Stomach smooth muscle (tissue), 2 donors: Measurements from ENCODE around the gene TIMM8A.

ENCODE experiments used
- H3K27ac ChIP-seq: one replicate; pipeline ENCODE4 v1.7.0; 2013; ENCODE audit warnings: mild to moderate bottlenecking, low read length, inconsistent platforms
- H3K27me3 ChIP-seq, 2 donors: one replicate each; pipeline ENCODE4 v1.7.0; 2013; ENCODE audit warnings: low read length in 2 of 2; ENCODE audit not compliant: insufficient read depth in 2 of 2, control insufficient read depth in 1 of 2
- H3K36me3 ChIP-seq, 2 donors: one replicate each; pipeline ENCODE4 v1.7.0; 2013; ENCODE audit warnings: low read length in 2 of 2; ENCODE audit not compliant: control insufficient read depth in 2 of 2, insufficient read depth in 2 of 2
- H3K4me1 ChIP-seq: one replicate; pipeline ENCODE4 v1.7.0; 2013; ENCODE audit warnings: low read length; ENCODE audit not compliant: control insufficient read depth, insufficient read depth
- H3K4me3 ChIP-seq, 2 donors: one replicate each; pipeline ENCODE4 v1.7.0; 2013; ENCODE audit warnings: low read length in 2 of 2
- H3K9ac ChIP-seq, 2 donors: one replicate each; pipeline ENCODE4 v1.7.0; 2013; ENCODE audit warnings: low read length in 2 of 2, mild to moderate bottlenecking in 1 of 2
- H3K9me3 ChIP-seq, 2 donors: one replicate each; pipeline ENCODE4 v1.7.0; 2013; ENCODE audit warnings: low read length in 2 of 2; ENCODE audit not compliant: control insufficient read depth in 2 of 2
- donor health status: healthy.
- donor health status: Pancreatic carcinoma.

Gene TIMM8A

GRCh38 chrX:101385026-101385684, 36.6 kb upstream of the TIMM8A start:
- Histone ChIP-seq H3K36me3 (no peaks in the 10 kb centered on the region), H3K27me3 (no peaks in the 10 kb centered on the region), H3K27ac (no peak overlapping the region), H3K9ac (no peak overlapping the region), H3K4me3 (no peak overlapping the region), H3K4me1 (no peaks in the 10 kb centered on the region), H3K9me3 (no peaks in the 10 kb centered on the region)

GRCh38 chrX:101383679-101384205, 35.2 kb upstream of the TIMM8A start:
- H3K9me3 ChIP-seq = no peaks in the 10 kb centered on the region
- H3K27me3 ChIP-seq = no peaks in the 10 kb centered on the region
- H3K4me1 ChIP-seq = no peaks in the 10 kb centered on the region
- no peaks in the 10 kb centered on the region for H3K36me3 ChIP-seq
- no peak overlapping the region for H3K9ac ChIP-seq
- no peak overlapping the region for H3K4me3 ChIP-seq
- H3K27ac ChIP-seq = no peak overlapping the region

- H3K9me3 ChIP-seq = no peaks in the 10 kb centered on the region
- no peak overlapping the region for H3K4me3 ChIP-seq
- no peaks in the 10 kb centered on the region for H3K4me1 ChIP-seq
- peaks cover 0 to 2% of the 10 kb centered on the region in 2 donors for H3K27me3 ChIP-seq
- no peak overlapping the region for H3K27ac ChIP-seq
- H3K9ac ChIP-seq = no peak overlapping the region
- H3K36me3 ChIP-seq = no peaks in the 10 kb centered on the region
These were observed 29.0 kb upstream of the TIMM8A start for GRCh38 chrX:101377547-101377946.

GRCh38 chrX:101370888-101371504, 22.5 kb upstream of the TIMM8A start:
- no peak overlapping the region for H3K27ac ChIP-seq
- no peaks in the 10 kb centered on the region for H3K9me3 ChIP-seq
- H3K27me3 ChIP-seq = peaks cover 0 to 2% of the 10 kb centered on the region in 2 donors
- no peak overlapping the region for H3K9ac ChIP-seq
- H3K4me3 ChIP-seq = no peak overlapping the region
- no peaks in the 10 kb centered on the region for H3K4me1 ChIP-seq
- no peaks in the 10 kb centered on the region for H3K36me3 ChIP-seq

- Histone ChIP-seq H3K4me1 (no peaks in the 10 kb centered on the region), H3K27me3 (peaks cover 0 to 2% of the 10 kb centered on the region in 2 donors), H3K4me3 (no peak overlapping the region), H3K9ac (no peak overlapping the region), H3K9me3 (no peaks in the 10 kb centered on the region), H3K36me3 (no peaks in the 10 kb centered on the region), H3K27ac (no peak overlapping the region)
These were observed 21.1 kb upstream of the TIMM8A start for GRCh38 chrX:101369687-101370086.

- Histone ChIP-seq H3K4me1 (no peaks in the 10 kb centered on the region), H3K27me3 (no peaks in the 10 kb centered on the region), H3K9me3 (no peaks in the 10 kb centered on the region), H3K36me3 (no peaks in the 10 kb centered on the region), H3K27ac (no peak overlapping the region), H3K4me3 (no peak overlapping the region), H3K9ac (no peak overlapping the region)
These were observed 20.3 kb upstream of the TIMM8A start for GRCh38 chrX:101368800-101369199.

- Histone ChIP-seq H3K9me3 (no peaks in the 10 kb centered on the region), H3K4me1 (no peaks in the 10 kb centered on the region), H3K4me3 (no peak overlapping the region), H3K9ac (no peak overlapping the region), H3K36me3 (no peaks in the 10 kb centered on the region), H3K27ac (no peak overlapping the region), H3K27me3 (peaks cover 0 to 9% of the 10 kb centered on the region in 2 donors)
These were observed 16.8 kb upstream of the TIMM8A start for GRCh38 chrX:101365301-101365795.

GRCh38 chrX:101362757-101363156, 14.2 kb upstream of the TIMM8A start:
- Histone ChIP-seq H3K4me3 (no peak overlapping the region), H3K27me3 (peaks cover 0 to 20% of the 10 kb centered on the region in 2 donors), H3K4me1 (no peaks in the 10 kb centered on the region), H3K36me3 (no peaks in the 10 kb centered on the region), H3K9me3 (no peaks in the 10 kb centered on the region), H3K9ac (no peak overlapping the region), H3K27ac (no peak overlapping the region)

- Histone ChIP-seq H3K4me1 (no peaks in the 10 kb centered on the region), H3K9ac (no peak overlapping the region), H3K9me3 (no peaks in the 10 kb centered on the region), H3K4me3 (no peak overlapping the region), H3K36me3 (no peaks in the 10 kb centered on the region), H3K27ac (no peak overlapping the region), H3K27me3 (peaks cover 0 to 22% of the 10 kb centered on the region in 2 donors)
These were observed 13.6 kb upstream of the TIMM8A start for GRCh38 chrX:101362116-101362515.

- Histone ChIP-seq H3K36me3 (no peaks in the 10 kb centered on the region), H3K27ac (no peak overlapping the region), H3K9me3 (no peaks in the 10 kb centered on the region), H3K9ac (no peak overlapping the region), H3K27me3 (peaks cover 0 to 26% of the 10 kb centered on the region in 2 donors), H3K4me3 (no peak overlapping the region), H3K4me1 (no peaks in the 10 kb centered on the region)
These were observed 11.8 kb upstream of the TIMM8A start for GRCh38 chrX:101360390-101360789.

- H3K27ac ChIP-seq = no peak overlapping the region
- H3K27me3 ChIP-seq = peaks cover 0 to 26% of the 10 kb centered on the region in 2 donors
- H3K4me1 ChIP-seq = no peaks in the 10 kb centered on the region
- no peak overlapping the region for H3K9ac ChIP-seq
- H3K36me3 ChIP-seq = no peaks in the 10 kb centered on the region
- no peaks in the 10 kb centered on the region for H3K9me3 ChIP-seq
- no peak overlapping the region for H3K4me3 ChIP-seq
These were observed 11.4 kb upstream of the TIMM8A start for GRCh38 chrX:101359966-101360365.
